A549 (cell line): ENCODE results near the gene EXOC4. TPM values are rescaled to one million over a fixed set of nuclear protein-coding genes. Genes with fewer than 3 reads are reported as not detected.

Experiments
- ATAC-seq, 2 experiments: fragments of 200-7000 bp in 1 of 2; fragments of >200 bp in 1 of 2; cut with Nextera tagmentation in 1 of 2; cut with Tn5 transposase in 1 of 2; 3 replicates each; pipeline versions ENCODE4 v1.8.0 to v1.9.1; 2018 to 2020; ENCODE audit warnings: mild to moderate bottlenecking in 1 of 2, moderate library complexity in 1 of 2
- CTCF ChIA-PET: fragments of 300-600 bp; sonication (Branson Sonifier 250); formaldehyde crosslinking; extraction: SDS; loops from one replicate; lab custom pipeline; 2021; ENCODE audit warnings: antibody characterized with exemption, inconsistent platforms; lab: Yijun Ruan, JAX
- POLR2A ChIA-PET: fragments of 350-600 bp; formaldehyde crosslinking; extraction: SDS; loops from one replicate; lab custom pipeline; 2021; ENCODE audit warnings: antibody characterized with exemption, inconsistent platforms; lab: Yijun Ruan, JAX
- DNase-seq, 2 experiments: peaks; one replicate each; pipeline versions ENCODE4 v3.0.0 to v3.0.0-alpha.2; 2011 to 2016; ENCODE audit warnings: low read depth in 1 of 2, low spot score in 1 of 2
- FAIRE-seq: peaks from 2 replicates; lab custom pipeline; 2011; peaks lifted over from hg19 to GRCh38; lab: Jason Lieb, UNC
- H3K27ac ChIP-seq, 2 experiments: fragments of >200 bp; sonication (Bioruptor Twin); formaldehyde crosslinking; 3 replicates each; pipeline ENCODE4 v1.5.1; 2016 to 2017
- H3K4me1 ChIP-seq: fragments of >200 bp; sonication (Bioruptor Twin); formaldehyde crosslinking; 3 replicates; pipeline ENCODE4 v1.6.1; 2016
- H3K4me2 ChIP-seq: fragments of >200 bp; sonication (Bioruptor Twin); formaldehyde crosslinking; 3 replicates; pipeline ENCODE4 v1.6.1; 2016
- H3K4me3 ChIP-seq: fragments of >200 bp; sonication (Bioruptor Twin); formaldehyde crosslinking; 3 replicates; pipeline ENCODE4 v1.5.1; 2016
- H3K9me3 ChIP-seq: fragments of >200 bp; sonication (Bioruptor Twin); formaldehyde crosslinking; 3 replicates; pipeline ENCODE4 v1.6.1; 2016
- CBX2 ChIP-seq: fragments of 200-600 bp; sonication (generic); IDR thresholded peaks from 2 replicates; pipeline ENCODE4 v1.6.1; 2016; ENCODE audit warnings: low read depth, mild to moderate bottlenecking, borderline replicate concordance
- CEBPB ChIP-seq, 2 experiments: fragments of >200 bp in 1 of 2; sonication (Bioruptor Twin) in 1 of 2; formaldehyde crosslinking in 1 of 2; IDR thresholded peaks; 2 replicates each; pipeline ENCODE4 v1.6.1; 2012 to 2016
- CHD4 ChIP-seq: fragments of 200-600 bp; sonication (generic); IDR thresholded peaks from 2 replicates; pipeline ENCODE4 v1.6.1; 2016; ENCODE audit warnings: antibody characterized with exemption, mild to moderate bottlenecking, borderline replicate concordance
- EP300 ChIP-seq, 2 experiments: fragments of >200 bp; sonication (Bioruptor Twin); formaldehyde crosslinking; IDR thresholded peaks; 2 replicates in 1 of 2; 3 replicates in 1 of 2; pipeline ENCODE4 v1.6.1; 2016 to 2017
- HOXB5 ChIP-seq: fragments of 250-450 bp; sonication (Bioruptor Pico); IDR thresholded peaks from 2 replicates; pipeline ENCODE4 v1.5.0; 2020; ENCODE audit warnings: mild to moderate bottlenecking, moderate library complexity
- JUNB ChIP-seq: fragments of >200 bp; sonication (Bioruptor Twin); formaldehyde crosslinking; IDR thresholded peaks from 2 replicates; pipeline ENCODE4 v1.6.1; 2016
- KDM5A ChIP-seq: fragments of 200-600 bp; sonication (generic); IDR thresholded peaks from 2 replicates; pipeline ENCODE4 v1.6.1; 2016; ENCODE audit warnings: antibody characterized with exemption, mild to moderate bottlenecking
- MAFK ChIP-seq: fragments of 450-650 bp; IDR thresholded peaks from 2 replicates; pipeline ENCODE4 v1.6.1; 2014; ENCODE audit not compliant: partially characterized antibody
- MAZ ChIP-seq: fragments of 150-350 bp; IDR thresholded peaks from 2 replicates; pipeline ENCODE4 v1.6.1; 2014; ENCODE audit warnings: antibody characterized with exemption, low read depth, low read length, borderline replicate concordance
- NFE2L2 ChIP-seq: fragments of 150-350 bp; conservative IDR thresholded peaks from 2 replicates; pipeline ENCODE4 v1.6.1; 2014; ENCODE audit warnings: low read length
- NPAS2 ChIP-seq: fragments of 250-450 bp; sonication (Bioruptor Pico); IDR thresholded peaks from 2 replicates; pipeline ENCODE4 v1.8.0; 2022; ENCODE audit warnings: mild to moderate bottlenecking, moderate library complexity, borderline replicate concordance
- POLR2AphosphoS2 ChIP-seq: conservative IDR thresholded peaks from 2 replicates; pipeline ENCODE4 v1.6.1; 2012; ENCODE audit warnings: low read length, improper control_type of control experiment, inconsistent platforms
- SREBF2 ChIP-seq: fragments of 450-650 bp; IDR thresholded peaks from 2 replicates; pipeline ENCODE4 v1.6.1; 2014; ENCODE audit warnings: mild to moderate bottlenecking, moderate library complexity
- TFCP2L1 ChIP-seq: fragments of 250-450 bp; sonication (Bioruptor Pico); IDR thresholded peaks from 2 replicates; pipeline ENCODE4 v1.5.0; 2021; ENCODE audit warnings: mild to moderate bottlenecking
- WGBS: methylation state at CpG from one replicate; pipeline ENCODE4 v1.1.6; 2017; ENCODE audit errors: missing lambda C conversion rate; 5-methylcytosine and 5-hydroxymethylcytosine counted together
- polyA plus RNA-seq, 4 experiments: library from polyadenylated mRNA; depleted of rRNA in 3 of 4; stranded (reverse); fragments of >200 nt; fragmentation: RNase III in 1 of 4; extraction: RNeasy Plus Mini Kit Qiagen cat#74134 plus additional on column Dnase treatment in 1 of 4; gene quantifications; 2 replicates in 3 of 4; 3 replicates in 1 of 4; pipeline ENCODE4 v1.2.3, GENCODE V29; 2011 to 2017
- TF ChIP-seq, protein P1 (sequence below): fragments of >200 bp; sonication (Bioruptor Twin); formaldehyde crosslinking; IDR thresholded peaks from 3 replicates; pipeline ENCODE4 v1.6.1; 2016
- TF ChIP-seq, protein P2 (sequence below): fragments of 250-450 bp; sonication (Bioruptor Pico); IDR thresholded peaks from 2 replicates; pipeline ENCODE4 v1.5.0; 2020; ENCODE audit warnings: low read depth, mild to moderate bottlenecking, moderate library complexity

Gene EXOC4
- polyA plus RNA-seq, 2 of the 4 experiments (the other 2 are of a cell fraction), result 33.4 to 73.1 TPM

DNA sequence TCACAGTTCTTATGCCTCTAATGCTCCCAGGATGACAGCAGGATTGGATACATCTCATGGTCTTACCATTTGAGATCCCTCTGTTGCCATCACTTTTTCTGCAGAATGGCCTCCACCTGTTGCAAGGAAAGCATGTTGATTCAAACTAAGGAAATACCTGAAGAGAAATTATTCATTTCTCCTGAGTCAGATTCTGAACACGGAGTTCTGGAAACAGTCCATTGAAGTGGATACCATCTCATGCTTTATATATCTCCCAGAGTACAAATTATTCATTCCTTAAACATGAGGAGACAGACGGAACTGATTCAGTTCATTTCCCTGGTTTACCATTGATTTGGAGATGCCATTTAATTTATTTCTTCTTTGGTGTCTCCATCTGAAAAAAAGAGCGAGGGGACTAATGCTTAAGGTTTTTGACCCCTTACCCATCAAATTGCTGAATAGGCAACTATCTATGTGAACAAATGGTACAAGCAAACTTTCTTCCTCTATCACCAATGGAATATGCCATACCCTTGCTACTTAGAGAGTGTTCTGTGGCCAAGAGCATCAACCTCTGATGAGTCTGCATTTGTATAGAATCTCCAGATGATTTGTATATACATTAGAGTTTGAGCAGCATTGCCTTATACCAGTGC is 569.2 kb downstream of the EXOC4 start:
- ChIA-PET POLR2A (no interaction called here), CTCF (no interaction called here)
- FAIRE-seq (no peak), ATAC-seq (no peak), DNase-seq (no peak)
- Histone ChIP-seq H3K4me3 (no peak overlapping the region), H3K4me2 (no peak overlapping the region), H3K9me3 (no peaks in the 10 kb centered on the region), H3K4me1 (no peaks in the 10 kb centered on the region), H3K27ac (no peak overlapping the region)
- TF ChIP-seq EP300 (IDR thresholded peaks at IDR 0.05), result no peak
- peak; percentile 68 for TF ChIP-seq MAFK
- 70% methylated on average over 3 of the region's 3 CpGs for WGBS

DNA sequence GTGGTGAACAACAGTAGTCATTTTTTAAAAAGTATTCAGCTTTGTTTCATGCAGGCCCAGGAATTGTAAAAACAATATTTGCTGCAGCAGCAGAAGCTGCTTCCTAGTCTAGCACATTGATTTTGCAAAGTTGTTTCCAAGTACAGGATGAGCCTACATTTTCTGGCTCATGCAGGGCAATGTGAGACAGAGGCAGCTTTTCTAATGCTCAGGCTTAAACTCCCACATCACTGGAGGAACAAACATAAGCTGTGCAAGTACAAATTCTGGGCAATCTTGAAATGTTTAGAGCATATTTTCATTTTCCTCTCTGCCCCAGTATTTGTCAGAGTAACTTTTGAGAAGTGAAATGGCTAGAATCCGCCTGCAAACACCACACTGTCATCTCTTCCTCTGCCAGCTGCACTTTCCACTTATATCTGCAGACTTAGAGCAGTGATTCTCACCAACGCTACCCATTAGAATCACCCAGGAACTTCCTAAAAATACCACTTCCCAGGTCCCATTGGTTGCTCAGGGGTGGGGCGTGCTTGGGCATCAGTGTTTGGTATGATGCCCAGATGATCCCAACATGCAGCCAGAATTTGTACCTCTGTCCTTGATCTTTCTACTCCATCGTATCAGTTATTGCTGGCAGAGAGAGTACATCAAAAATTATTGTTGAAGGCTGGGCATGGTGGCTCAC is 570.1 kb downstream of the EXOC4 start:
- H3K4me1 ChIP-seq, result no peaks in the 10 kb centered on the region
- 88% methylated on average over 4 of the region's 4 CpGs for WGBS
- H3K9me3 ChIP-seq, result no peaks in the 10 kb centered on the region
- H3K4me2 ChIP-seq, result no peak overlapping the region
- no peak overlapping the region for H3K4me3 ChIP-seq
- FAIRE-seq, result no peak
- no peak for ATAC-seq
- POLR2A ChIA-PET, result no interaction called here
- no peak overlapping the region for H3K27ac ChIP-seq
- TF ChIP-seq NFE2L2 (no peak), CEBPB (IDR thresholded peaks at IDR 0.05) (no peak), SREBF2 (no peak)
- TF ChIP-seq, protein P1, sequence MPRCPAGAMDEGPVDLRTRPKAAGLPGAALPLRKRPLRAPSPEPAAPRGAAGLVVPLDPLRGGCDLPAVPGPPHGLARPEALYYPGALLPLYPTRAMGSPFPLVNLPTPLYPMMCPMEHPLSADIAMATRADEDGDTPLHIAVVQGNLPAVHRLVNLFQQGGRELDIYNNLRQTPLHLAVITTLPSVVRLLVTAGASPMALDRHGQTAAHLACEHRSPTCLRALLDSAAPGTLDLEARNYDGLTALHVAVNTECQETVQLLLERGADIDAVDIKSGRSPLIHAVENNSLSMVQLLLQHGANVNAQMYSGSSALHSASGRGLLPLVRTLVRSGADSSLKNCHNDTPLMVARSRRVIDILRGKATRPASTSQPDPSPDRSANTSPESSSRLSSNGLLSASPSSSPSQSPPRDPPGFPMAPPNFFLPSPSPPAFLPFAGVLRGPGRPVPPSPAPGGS, result no peak
- TF ChIP-seq, all 56 proteins: peak for 0
- no peak for DNase-seq
- CTCF ChIA-PET, result no interaction called here

DNA sequence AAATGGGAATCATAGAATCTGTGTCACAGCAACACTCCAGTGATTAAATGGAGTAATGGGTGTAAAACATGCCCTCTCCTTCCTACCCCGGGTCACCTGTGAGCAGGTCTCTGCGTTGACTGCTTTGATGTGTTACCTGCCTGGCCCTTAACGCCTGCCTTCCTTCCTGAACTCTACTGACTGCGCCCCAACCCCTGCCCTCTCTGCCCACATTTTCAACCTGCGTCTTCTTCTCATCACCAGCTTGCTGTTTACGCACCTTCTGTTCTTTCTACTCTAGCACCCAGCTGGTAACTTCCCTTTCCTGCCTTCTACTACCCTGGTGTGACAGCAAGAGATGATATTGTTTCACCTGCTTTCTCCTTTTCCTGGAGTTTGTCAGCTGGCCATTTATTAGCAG is 571.3 kb downstream of the EXOC4 start:
- Histone ChIP-seq H3K4me2 (no peak overlapping the region), H3K4me1 (no peaks in the 10 kb centered on the region), H3K27ac (no peak overlapping the region), H3K9me3 (no peaks in the 10 kb centered on the region), H3K4me3 (no peak overlapping the region)
- FAIRE-seq (no peak), ATAC-seq (no peak), DNase-seq (no peak)
- TF ChIP-seq POLR2AphosphoS2 (no peak), HOXB5 (no peak), CHD4 (no peak), JUNB (no peak), MAZ (no peak), KDM5A (no peak), TFCP2L1 (CRISPR knock-in tag) (no peak), CBX2 (no peak), NPAS2 (CRISPR knock-in tag) (no peak)
- TF ChIP-seq, protein P2, sequence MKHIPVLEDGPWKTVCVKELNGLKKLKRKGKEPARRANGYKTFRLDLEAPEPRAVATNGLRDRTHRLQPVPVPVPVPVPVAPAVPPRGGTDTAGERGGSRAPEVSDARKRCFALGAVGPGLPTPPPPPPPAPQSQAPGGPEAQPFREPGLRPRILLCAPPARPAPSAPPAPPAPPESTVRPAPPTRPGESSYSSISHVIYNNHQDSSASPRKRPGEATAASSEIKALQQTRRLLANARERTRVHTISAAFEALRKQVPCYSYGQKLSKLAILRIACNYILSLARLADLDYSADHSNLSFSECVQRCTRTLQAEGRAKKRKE (CRISPR knock-in tag), result no peak
- POLR2A ChIA-PET, result no interaction called here
- 95% methylated on average over 6 of the region's 6 CpGs for WGBS
- CTCF ChIA-PET, result interaction anchor here (1.0 kb wide), 1 partner anchor 29 kb away, joined by 3 read pairs; no protein-coding TSS in a partner anchor
